Right atrium auricular region (tissue), 2 donors: ENCODE data around the gene AVPI1. TPM values are rescaled to one million over a fixed set of nuclear protein-coding genes. Genes with fewer than 3 reads are reported as not detected.
A peak's percentile ranks its signal among the peaks of the same experiment; 100 is the strongest.
"Not testable (repeated sequence)": the region's sequence is repeated elsewhere in the genome, so short reads cannot be mapped to it uniquely, and the experiment has no call there.

Experiments used
- DNase-seq: peaks from one replicate; pipeline ENCODE4 v3.0.0-alpha.2; 2019; ENCODE audit warnings: low spot score
- H3K27ac ChIP-seq, 2 donors: fragments of 200-600 bp; sonication (generic); 1 replicate in 1 of 2; 2 replicates in 1 of 2; pipeline ENCODE4 v1.5.1; 2016 to 2019
- H3K27me3 ChIP-seq, 2 donors: fragments of 200-600 bp; sonication (generic); one replicate each; pipeline versions ENCODE4 v1.5.1 to v1.6.0; 2017 to 2019
- H3K36me3 ChIP-seq: fragments of 200-600 bp; sonication (generic); one replicate; pipeline ENCODE4 v1.5.1; 2016
- H3K4me1 ChIP-seq, 2 donors: fragments of 200-600 bp; sonication (generic); one replicate each; pipeline versions ENCODE4 v1.5.1 to v1.6.0; 2017 to 2019
- H3K4me3 ChIP-seq, 2 donors: fragments of 200-600 bp; sonication (generic); 1 replicate in 1 of 2; 2 replicates in 1 of 2; pipeline ENCODE4 v1.5.1; 2017 to 2019; ENCODE audit warnings: mild to moderate bottlenecking in 1 of 2, moderate library complexity in 1 of 2
- H3K9me3 ChIP-seq, 2 donors: fragments of 200-600 bp; sonication (generic); one replicate each; pipeline ENCODE4 v1.5.1; 2019
- total RNA-seq, 2 donors: library from RNA; depleted of rRNA; stranded (reverse); fragments of >200 nt; gene quantifications; one replicate each; pipeline ENCODE4 v1.1.0, GENCODE V29; 2016
- TF ChIP-seq, protein P1 (sequence below), 2 donors: fragments of 200-600 bp; sonication (generic); IDR thresholded peaks; one replicate each; pipeline ENCODE4 v1.5.1; 2019; ENCODE audit warnings: antibody characterized with exemption in 2 of 2

The AVPI1 gene
- total RNA-seq, 2 donors from 2014 or later: 10.5 to 23.7 TPM

DNA sequence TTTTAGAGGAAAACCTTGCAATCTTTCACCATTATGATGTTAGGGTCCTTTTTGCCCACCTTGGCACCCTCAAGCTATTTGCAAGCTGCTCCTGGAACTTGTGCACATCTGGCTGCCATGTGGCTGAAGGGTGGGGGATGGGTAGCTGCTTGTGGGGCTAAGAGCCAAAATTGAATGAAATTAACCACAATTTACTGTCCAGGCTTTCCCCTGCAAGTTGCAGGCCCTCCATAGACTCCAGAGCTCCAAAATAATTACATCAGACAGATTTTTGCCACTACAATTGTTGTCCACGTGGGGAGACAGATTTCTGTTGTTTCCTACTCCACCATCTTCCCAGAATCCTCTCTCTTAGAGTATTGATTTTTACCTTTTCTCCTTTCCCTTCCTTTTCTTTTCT lies 27.5 kb downstream of the AVPI1 start:
- no peak for DNase-seq
- Histone ChIP-seq H3K36me3 (peaks cover 49% of the 10 kb centered on the region), H3K27ac (no peak overlapping the region), H3K27me3 (no peaks in the 10 kb centered on the region), H3K4me3 (no peak overlapping the region), H3K9me3 (no peaks in the 10 kb centered on the region), H3K4me1 (no peaks in the 10 kb centered on the region)
- TF ChIP-seq, protein P1, sequence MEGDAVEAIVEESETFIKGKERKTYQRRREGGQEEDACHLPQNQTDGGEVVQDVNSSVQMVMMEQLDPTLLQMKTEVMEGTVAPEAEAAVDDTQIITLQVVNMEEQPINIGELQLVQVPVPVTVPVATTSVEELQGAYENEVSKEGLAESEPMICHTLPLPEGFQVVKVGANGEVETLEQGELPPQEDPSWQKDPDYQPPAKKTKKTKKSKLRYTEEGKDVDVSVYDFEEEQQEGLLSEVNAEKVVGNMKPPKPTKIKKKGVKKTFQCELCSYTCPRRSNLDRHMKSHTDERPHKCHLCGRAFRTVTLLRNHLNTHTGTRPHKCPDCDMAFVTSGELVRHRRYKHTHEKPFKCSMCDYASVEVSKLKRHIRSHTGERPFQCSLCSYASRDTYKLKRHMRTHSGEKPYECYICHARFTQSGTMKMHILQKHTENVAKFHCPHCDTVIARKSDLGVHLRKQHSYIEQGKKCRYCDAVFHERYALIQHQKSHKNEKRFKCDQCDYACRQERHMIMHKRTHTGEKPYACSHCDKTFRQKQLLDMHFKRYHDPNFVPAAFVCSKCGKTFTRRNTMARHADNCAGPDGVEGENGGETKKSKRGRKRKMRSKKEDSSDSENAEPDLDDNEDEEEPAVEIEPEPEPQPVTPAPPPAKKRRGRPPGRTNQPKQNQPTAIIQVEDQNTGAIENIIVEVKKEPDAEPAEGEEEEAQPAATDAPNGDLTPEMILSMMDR (IDR thresholded peaks at IDR 0.05): no peak

GRCh38 chr10:97656777-97657176 lies 30.3 kb downstream of the AVPI1 start:
- Histone ChIP-seq H3K36me3 (peaks cover 64% of the 10 kb centered on the region), H3K4me3 (no peak overlapping the region), H3K9me3 (no peaks in the 10 kb centered on the region), H3K4me1 (no peaks in the 10 kb centered on the region), H3K27me3 (no peaks in the 10 kb centered on the region), H3K27ac (no peak overlapping the region)
- DNase-seq: no peak
- TF ChIP-seq, protein P1 (IDR thresholded peaks at IDR 0.05): no peak

DNA sequence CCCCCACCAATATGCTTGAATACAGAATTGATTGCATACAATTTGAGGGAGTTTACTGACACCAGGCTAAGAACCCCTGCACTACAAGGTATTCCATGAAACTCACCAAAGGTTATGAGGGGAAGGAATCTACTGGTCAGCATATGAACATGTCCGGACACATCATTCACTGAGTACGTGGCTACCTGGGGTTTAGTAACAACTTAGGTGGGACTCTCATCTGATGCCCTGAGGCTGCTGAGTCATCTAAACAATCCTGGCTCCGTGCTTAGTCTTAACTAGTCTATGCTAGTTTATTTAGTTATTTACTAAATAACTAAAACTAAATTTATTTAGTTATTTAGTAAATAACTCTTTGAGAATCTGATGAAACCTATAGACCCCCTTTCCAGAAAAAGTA lies 35.3 kb downstream of the AVPI1 start:
- H3K27me3 ChIP-seq: no peaks in the 10 kb centered on the region
- H3K9me3 ChIP-seq: no peaks in the 10 kb centered on the region
- H3K4me1 ChIP-seq: peaks cover 0 to 21% of the 10 kb centered on the region in 2 donors
- no peak for DNase-seq
- TF ChIP-seq, protein P1 (IDR thresholded peaks at IDR 0.05): no peak
- peaks cover 52% of the 10 kb centered on the region for H3K36me3 ChIP-seq
- H3K4me3 ChIP-seq: no peak overlapping the region
- no peak overlapping the region for H3K27ac ChIP-seq

DNA sequence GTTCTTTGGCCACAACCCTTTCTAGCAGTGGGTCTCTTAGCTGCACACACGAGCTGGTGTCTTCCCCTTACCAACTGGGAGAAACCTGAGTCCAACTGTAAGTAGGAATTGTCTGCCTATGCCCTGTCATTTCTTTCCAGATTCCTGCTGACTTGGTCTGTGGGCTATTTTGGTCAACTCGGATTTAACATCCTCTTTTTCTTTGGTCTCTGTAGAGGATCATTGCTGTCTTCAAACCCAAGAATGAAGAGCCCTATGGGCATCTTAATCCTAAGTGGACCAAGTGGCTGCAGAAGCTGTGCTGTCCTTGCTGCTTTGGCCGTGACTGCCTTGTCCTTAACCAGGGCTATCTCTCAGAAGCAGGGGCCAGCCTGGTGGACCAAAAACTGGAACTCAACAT lies 36.3 kb downstream of the AVPI1 start:
- no peaks in the 10 kb centered on the region for H3K27me3 ChIP-seq
- no peak for DNase-seq
- TF ChIP-seq, protein P1 (IDR thresholded peaks at IDR 0.05): no peak
- no peak overlapping the region for H3K4me3 ChIP-seq
- H3K36me3 ChIP-seq: peaks cover 41% of the 10 kb centered on the region
- peaks cover 0 to 21% of the 10 kb centered on the region in 2 donors for H3K4me1 ChIP-seq
- peak overlapping the region in 1 of 2 donors; percentile 31 for H3K27ac ChIP-seq
- H3K9me3 ChIP-seq: no peaks in the 10 kb centered on the region

DNA sequence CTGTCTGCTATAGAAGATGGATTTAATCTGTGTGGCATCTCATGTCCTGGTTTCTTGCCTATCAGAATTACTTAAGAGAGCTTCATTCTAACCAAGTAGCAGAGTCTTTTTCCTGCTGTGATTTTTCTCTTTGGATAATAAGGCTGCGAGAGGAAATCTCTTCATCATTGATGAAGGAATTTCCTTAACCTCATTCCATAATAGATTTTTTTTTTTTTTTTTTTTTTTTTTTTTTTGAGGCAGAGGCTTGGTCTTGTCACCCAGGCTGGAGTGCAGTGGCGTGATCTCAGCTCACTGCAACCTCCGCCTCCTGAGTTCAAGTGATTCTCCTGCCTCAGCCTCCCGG lies 37.7 kb downstream of the AVPI1 start:
- H3K36me3 ChIP-seq: peaks cover 38% of the 10 kb centered on the region
- peaks cover 0 to 21% of the 10 kb centered on the region in 2 donors for H3K4me1 ChIP-seq
- H3K27ac ChIP-seq: peak overlapping the region; percentile 12 to 49

GRCh38 chr10:97648562-97649404 lies 38.3 kb downstream of the AVPI1 start:
- Histone ChIP-seq H3K27me3 (no peaks in the 10 kb centered on the region), H3K4me3 (no peak overlapping the region), H3K9me3 (no peaks in the 10 kb centered on the region), H3K4me1 (peaks cover 0 to 21% of the 10 kb centered on the region in 2 donors), H3K36me3 (peaks cover 36% of the 10 kb centered on the region), H3K27ac (peak overlapping the region; percentile 49 to 52)
- TF ChIP-seq, protein P1 (IDR thresholded peaks at IDR 0.05): no peak
- DNase-seq: no peak

More for the DNA sequence above, 37.7 kb downstream of the AVPI1 start:
- not testable (repeated sequence) for DNase-seq, H3K9me3 ChIP-seq, H3K27me3 ChIP-seq, H3K4me3 ChIP-seq
